SH-SY5Y (cell line): ENCODE results near the gene ARFRP1.

Experiments
- GATA2 ChIP-seq: IDR thresholded peaks from 2 replicates; pipeline ENCODE4 v1.6.1; 2011; ENCODE audit warnings: mild to moderate bottlenecking, low read depth, low read length
- GATA3 ChIP-seq: IDR thresholded peaks from 2 replicates; pipeline ENCODE4 v1.6.1; 2011; ENCODE audit warnings: low read depth, mild to moderate bottlenecking, low read length, moderate library complexity

- TF ChIP-seq GATA2 (no peak), GATA3 (no peak)
These were observed 8.1 kb downstream of the ARFRP1 start for GRCh38 chr20:63699466-63700198.
